ENCODE measurements around the gene SEPTIN8. TPM values are rescaled to one million over a fixed set of nuclear protein-coding genes. Genes with fewer than 3 reads are reported as not detected.

SEPTIN8 gene
- total RNA-seq (10 to 100 TPM; 24.5 to 47.6 (median 33.8) TPM), polyA plus RNA-seq (10 to 100 TPM; 11.0 to 19.2 TPM)
- long read RNA-seq, donor 1, full-length matches to known transcripts = 40 of 72 reads
- long read RNA-seq, donor 1, partial matches to known transcripts = 7 of 72 reads
- long read RNA-seq, donor 1, other reads (novel, unspliced or antisense) = 25 of 72 reads
- long read RNA-seq, donor 2, full-length matches to known transcripts = 32 of 63 reads
- long read RNA-seq, donor 2, partial matches to known transcripts = 1 of 63 reads
- long read RNA-seq, donor 2, other reads (novel, unspliced or antisense) = 30 of 63 reads
- long read RNA-seq, donor 3, full-length matches to known transcripts = 28 of 53 reads
- long read RNA-seq, donor 3, partial matches to known transcripts = 5 of 53 reads
- long read RNA-seq, donor 3, other reads (novel, unspliced or antisense) = 20 of 53 reads

DNA sequence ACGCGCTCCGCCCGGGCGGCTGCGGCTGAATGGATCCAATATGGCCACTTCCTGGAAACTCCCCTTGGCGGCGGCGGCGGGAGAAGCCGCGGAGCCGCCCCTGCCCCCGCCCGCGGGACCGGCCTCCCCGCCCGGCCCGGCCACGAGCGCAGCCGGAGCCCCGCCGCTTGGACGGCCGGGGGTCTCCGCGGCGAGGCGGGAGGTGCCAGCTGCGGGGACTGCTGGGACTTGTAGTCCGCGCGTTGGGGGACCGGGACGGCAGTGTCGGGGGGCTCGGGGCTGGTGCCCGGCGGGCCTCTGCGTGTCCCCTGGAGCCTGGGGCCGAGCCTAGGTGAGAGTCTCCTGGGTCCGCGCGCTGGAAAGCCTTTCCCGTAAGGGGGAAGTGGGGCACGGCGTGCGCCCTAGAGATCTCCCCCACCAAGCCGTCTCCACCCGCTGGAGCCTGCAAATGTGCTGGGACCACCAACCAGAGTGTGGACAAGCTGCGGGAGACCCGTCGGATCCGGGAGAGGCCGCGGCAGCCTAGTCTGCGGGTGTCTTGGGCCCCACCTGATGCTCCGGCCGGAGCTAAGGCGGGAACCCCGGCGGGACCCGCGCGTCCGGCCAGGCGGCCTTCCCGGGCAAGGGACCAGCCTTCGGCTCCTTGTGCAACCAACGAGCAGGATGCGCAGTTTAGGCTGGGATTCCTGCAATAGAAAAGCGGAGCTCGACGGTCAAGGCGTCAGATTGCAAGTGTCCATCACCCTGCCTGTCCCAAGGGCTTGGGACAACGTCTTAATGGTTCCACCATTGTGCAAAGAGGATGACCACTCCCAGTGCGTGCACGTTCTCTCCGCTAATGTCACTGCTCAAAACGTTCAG, at the start of gene SEPTIN8:
Gene SEPTIN8 (minus strand): TSS at position 31 of the 861 bp plus-strand sequence. CDS start 102 bp downstream, outside the sequence.
- Histone ChIP-seq H3K36me3 (no peaks in the 10 kb centered on the region), H3K4me1 (peaks cover 0 to 52% (median 33%) of the 10 kb centered on the region in 12 donors), H3K4me3 (peak within 1 kb of the TSS; percentile 65 to 98 (median 90)), H3K27me3 (peaks cover 0 to 4% (median 0%) of the 10 kb centered on the region in 9 donors), H3K27ac (peak within 1 kb of the TSS; percentile 72 to 92 (median 86)), H3K9me3 (no peaks in the 10 kb centered on the region)
- peak; percentile 56 to 75 (median 70) for DNase-seq
- whole genome bisulfite sequencing, 4 donors = 2 to 5% (median 2%) methylated on average over 18 to 82 of the region's 82 CpGs
- TF ChIP-seq CTCF (IDR thresholded peaks at IDR 0.05) (peak in 1 of 12 donors; percentile 11), POLR2A (IDR thresholded peaks at IDR 0.05) (peak in 1 of 2 donors; percentile 15)
- intact Hi-C loops (cut with DNase I) = loop anchor here in 3 of 10 donors (5.0 kb wide), 4 partner anchors 35 to 90 kb away; partner anchors contain the start of genes GDF9 (in 1 of the 3), KIF3A (in 1 of the 3), SOWAHA (in 1 of the 3) and UQCRQ (in 1 of the 3)
- ATAC-seq = peak in 3 of 4 donors; percentile 58 to 66 (median 59)

DNA sequence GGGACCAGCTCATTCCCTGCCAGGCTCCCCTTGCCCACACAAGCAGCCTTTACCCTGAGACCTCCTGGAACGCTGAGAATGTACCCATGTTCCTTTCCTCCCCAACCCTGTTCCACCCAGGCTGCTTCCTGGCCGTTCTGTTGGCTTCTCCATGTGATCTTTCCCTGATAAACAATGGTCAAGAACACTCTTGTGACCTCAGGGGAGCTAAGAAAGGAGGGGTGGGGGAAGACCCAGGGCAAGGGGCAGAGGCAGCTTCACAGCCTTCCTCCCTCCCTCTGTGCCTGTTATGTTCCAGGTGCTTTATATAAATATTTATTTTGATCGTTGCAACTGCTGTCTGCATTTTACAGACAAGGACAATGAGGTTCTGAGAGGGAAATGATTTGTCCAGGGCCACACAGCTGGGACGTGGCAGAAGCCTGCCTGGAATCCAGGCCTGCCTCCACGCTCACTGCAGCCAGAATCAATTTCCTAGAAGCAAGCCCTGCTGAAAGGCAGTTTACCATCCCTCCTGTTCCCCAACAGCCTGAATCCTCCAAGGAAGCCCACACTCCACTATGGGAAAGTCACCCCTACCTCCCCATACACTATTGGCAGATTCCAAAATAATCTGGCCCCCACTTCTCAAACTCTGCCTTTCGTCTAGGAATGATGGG, 49.5 kb upstream of the SEPTIN8 start:
- H3K27ac ChIP-seq = no peak overlapping the region

GRCh38 chr5:132825834-132826391, 48.9 kb upstream of the SEPTIN8 start:
- Histone ChIP-seq H3K4me3 (peak overlapping the region in 9 of 12 donors; percentile 21 to 46 (median 29)), H3K27ac (peak overlapping the region in 1 of 12 donors; percentile 20), H3K4me1 (peaks cover 0 to 34% (median 15%) of the 10 kb centered on the region in 12 donors), H3K36me3 (peaks cover 0 to 12% (median 3%) of the 10 kb centered on the region in 9 donors), H3K27me3 (peaks cover 0 to 42% (median 0%) of the 10 kb centered on the region in 9 donors), H3K9me3 (no peaks in the 10 kb centered on the region)
- ATAC-seq = no peak
- TF ChIP-seq POLR2A (IDR thresholded peaks at IDR 0.05) (no peak), CTCF (IDR thresholded peaks at IDR 0.05) (no peak)
- DNase-seq = no peak
- 42 to 63% (median 58%) methylated on average over 30 to 43 of the region's 43 CpGs for WGBS, 4 donors
- intact Hi-C loops (cut with DNase I) = loop anchor here in 7 of 10 donors (5.0 to 10.0 kb wide), 7 partner anchors 36 to 441 kb away; partner anchors contain the start of genes GDF9 (in 1 of the 7) and UQCRQ (in 1 of the 7)

More for the DNA sequence above, 49.5 kb upstream of the SEPTIN8 start:
- Histone ChIP-seq H3K9me3 (no peaks in the 10 kb centered on the region), H3K27me3 (peaks cover 0 to 42% (median 0%) of the 10 kb centered on the region in 9 donors), H3K4me3 (no peak overlapping the region), H3K36me3 (peaks cover 0 to 12% (median 3%) of the 10 kb centered on the region in 9 donors), H3K4me1 (peaks cover 0 to 39% (median 15%) of the 10 kb centered on the region in 12 donors)
- 56 to 68% (median 67%) methylated on average over 6 of the region's 6 CpGs for WGBS, 4 donors
- ATAC-seq = no peak
- no peak for TF ChIP-seq CTCF (IDR thresholded peaks at IDR 0.05)
- TF ChIP-seq POLR2A (IDR thresholded peaks at IDR 0.05) = no peak
- intact Hi-C loops (cut with DNase I) = loop anchor here in 7 of 10 donors (5.0 to 10.0 kb wide), 7 partner anchors 36 to 442 kb away; partner anchors contain the start of genes GDF9 (in 1 of the 7) and UQCRQ (in 1 of the 7)
- DNase-seq = no peak
